Adrenal gland (tissue), 5 donors: ENCODE data around the gene EPO.

ENCODE experiments used
- POLR2A ChIP-seq, 2 donors: fragments of 450-650 bp; IDR thresholded peaks; one replicate each; pipeline ENCODE4 v1.6.1; 2017; ENCODE audit warnings: antibody characterized with exemption in 2 of 2, mild to moderate bottlenecking in 2 of 2, moderate library complexity in 1 of 2
- TF ChIP-seq, protein P1 (sequence below), 6 experiments: fragments of 450-650 bp in 4 of 6; fragments of 200-600 bp in 2 of 6; sonication (generic) in 1 of 6; IDR thresholded peaks; 1 replicate in 5 of 6; 2 replicates in 1 of 6; pipeline versions ENCODE4 v1.5.1 to v1.8.0; 2016 to 2021; ENCODE audit warnings: antibody characterized with exemption in 6 of 6, mild to moderate bottlenecking in 2 of 6, moderate library complexity in 1 of 6
- donor health status: DM: no; HTN: no; CAD: no.

GRCh38 chr7:100708395-100708794 is 11.9 kb upstream of the EPO start:
- TF ChIP-seq, protein P1, sequence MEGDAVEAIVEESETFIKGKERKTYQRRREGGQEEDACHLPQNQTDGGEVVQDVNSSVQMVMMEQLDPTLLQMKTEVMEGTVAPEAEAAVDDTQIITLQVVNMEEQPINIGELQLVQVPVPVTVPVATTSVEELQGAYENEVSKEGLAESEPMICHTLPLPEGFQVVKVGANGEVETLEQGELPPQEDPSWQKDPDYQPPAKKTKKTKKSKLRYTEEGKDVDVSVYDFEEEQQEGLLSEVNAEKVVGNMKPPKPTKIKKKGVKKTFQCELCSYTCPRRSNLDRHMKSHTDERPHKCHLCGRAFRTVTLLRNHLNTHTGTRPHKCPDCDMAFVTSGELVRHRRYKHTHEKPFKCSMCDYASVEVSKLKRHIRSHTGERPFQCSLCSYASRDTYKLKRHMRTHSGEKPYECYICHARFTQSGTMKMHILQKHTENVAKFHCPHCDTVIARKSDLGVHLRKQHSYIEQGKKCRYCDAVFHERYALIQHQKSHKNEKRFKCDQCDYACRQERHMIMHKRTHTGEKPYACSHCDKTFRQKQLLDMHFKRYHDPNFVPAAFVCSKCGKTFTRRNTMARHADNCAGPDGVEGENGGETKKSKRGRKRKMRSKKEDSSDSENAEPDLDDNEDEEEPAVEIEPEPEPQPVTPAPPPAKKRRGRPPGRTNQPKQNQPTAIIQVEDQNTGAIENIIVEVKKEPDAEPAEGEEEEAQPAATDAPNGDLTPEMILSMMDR (IDR thresholded peaks at IDR 0.05) = no peak
- no peak for TF ChIP-seq POLR2A (IDR thresholded peaks at IDR 0.05)
